ENCODE data around the gene PLEKHG3. TPM values are rescaled to one million over a fixed set of nuclear protein-coding genes. Genes with fewer than 3 reads are reported as not detected.

The PLEKHG3 gene
- total RNA-seq, 4 donors from 2014 or later: 33.3 to 73.9 (median 63.1) TPM

- peak overlapping the region in 3 of 4 donors; percentile 51 to 93 (median 91) for H3K27ac ChIP-seq
- no peaks in the 10 kb centered on the region for H3K27me3 ChIP-seq
- peaks cover 0 to 99% (median 67%) of the 10 kb centered on the region in 4 donors for H3K4me1 ChIP-seq
- WGBS, 2 donors: 37 to 48% methylated on average over 3 of the region's 3 CpGs
- peaks cover 0 to 26% (median 0%) of the 10 kb centered on the region in 3 donors for H3K36me3 ChIP-seq
- DNase-seq (ENCODE audit: low spot score in 2 of 2): no peak
- TF ChIP-seq CTCF (IDR thresholded peaks at IDR 0.05): no peak
- no peak for TF ChIP-seq POLR2A (IDR thresholded peaks at IDR 0.05)
- no peak for TF ChIP-seq EP300 (IDR thresholded peaks at IDR 0.05)
- no peak overlapping the region for H3K4me3 ChIP-seq
- H3K9me3 ChIP-seq: no peaks in the 10 kb centered on the region
Observed at GRCh38 chr14:64725261-64725815, 21.1 kb downstream of the PLEKHG3 start.

DNA sequence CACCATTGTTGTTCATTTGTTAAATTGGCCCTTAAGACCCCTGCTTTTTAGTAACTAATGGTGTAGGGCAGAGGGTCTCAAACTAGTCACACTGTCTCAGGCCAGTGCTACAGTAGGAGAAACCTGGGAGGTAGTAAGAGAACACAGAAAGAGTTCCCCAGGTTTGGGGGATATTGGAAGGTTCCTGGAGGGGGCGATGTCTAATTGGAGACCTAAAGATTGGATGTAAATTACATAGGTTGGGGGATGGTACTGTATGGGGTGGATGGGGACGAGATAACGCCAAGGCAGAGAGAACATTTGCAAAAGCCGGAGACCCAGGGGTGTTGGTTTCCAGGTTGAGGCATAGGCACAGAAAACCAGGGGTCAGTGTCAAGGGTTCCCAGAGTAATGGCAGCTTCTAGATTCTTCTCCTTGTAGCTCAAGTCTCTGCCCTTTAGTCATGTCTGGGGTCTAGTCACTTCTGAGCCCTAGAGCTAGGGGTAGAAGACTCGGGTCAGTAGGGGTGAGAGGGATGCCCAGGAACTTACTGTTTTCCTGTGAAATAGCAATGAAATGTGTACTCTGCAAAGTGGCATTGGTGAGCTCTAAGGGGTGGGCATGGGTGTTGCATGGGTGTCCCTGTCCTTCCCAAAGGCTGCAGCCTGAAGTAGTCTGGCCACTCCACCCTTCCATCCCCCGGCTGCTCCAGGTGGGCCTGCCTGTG lies 21.8 kb downstream of the PLEKHG3 start:
- H3K27me3 ChIP-seq: no peaks in the 10 kb centered on the region
- H3K4me3 ChIP-seq: no peak overlapping the region
- WGBS, 2 donors: 77 to 82% methylated on average over 6 of the region's 6 CpGs
- no peak for DNase-seq (ENCODE audit: low spot score in 2 of 2)
- peak overlapping the region in 3 of 4 donors; percentile 51 to 93 (median 91) for H3K27ac ChIP-seq
- H3K9me3 ChIP-seq: no peaks in the 10 kb centered on the region
- H3K36me3 ChIP-seq: peaks cover 0 to 33% (median 0%) of the 10 kb centered on the region in 3 donors
- H3K4me1 ChIP-seq: peaks cover 0 to 96% (median 61%) of the 10 kb centered on the region in 4 donors
- TF ChIP-seq CTCF (IDR thresholded peaks at IDR 0.05): no peak
- no peak for TF ChIP-seq EP300 (IDR thresholded peaks at IDR 0.05)
- TF ChIP-seq POLR2A (IDR thresholded peaks at IDR 0.05): no peak

GRCh38 chr14:64726585-64726890 lies 22.3 kb downstream of the PLEKHG3 start:
- peaks cover 0 to 91% (median 56%) of the 10 kb centered on the region in 4 donors for H3K4me1 ChIP-seq
- DNase-seq (ENCODE audit: low spot score in 2 of 2): no peak

GRCh38 chr14:64727551-64728071 lies 23.4 kb downstream of the PLEKHG3 start:
- 87 to 100% methylated on average over 1 to 20 of the region's 22 CpGs for WGBS, 2 donors
- Histone ChIP-seq H3K4me1 (peaks cover 0 to 80% (median 46%) of the 10 kb centered on the region in 4 donors), H3K36me3 (peaks cover 0 to 49% (median 0%) of the 10 kb centered on the region in 3 donors)

More at GRCh38 chr14:64726585-64726890, 22.3 kb downstream of the PLEKHG3 start:
- TF ChIP-seq EP300 (IDR thresholded peaks at IDR 0.05) (no peak), POLR2A (IDR thresholded peaks at IDR 0.05) (no peak), CTCF (IDR thresholded peaks at IDR 0.05) (no peak)
- H3K27me3 ChIP-seq: no peaks in the 10 kb centered on the region
- no peak overlapping the region for H3K4me3 ChIP-seq
- H3K27ac ChIP-seq: peak overlapping the region in 3 of 4 donors; percentile 51 to 93 (median 91)
- 60 to 77% methylated on average over 5 of the region's 5 CpGs for WGBS, 2 donors
- H3K9me3 ChIP-seq: no peaks in the 10 kb centered on the region
- peaks cover 0 to 38% (median 0%) of the 10 kb centered on the region in 3 donors for H3K36me3 ChIP-seq

More at GRCh38 chr14:64727551-64728071, 23.4 kb downstream of the PLEKHG3 start:
- TF ChIP-seq POLR2A (IDR thresholded peaks at IDR 0.05) (no peak), EP300 (IDR thresholded peaks at IDR 0.05) (no peak), CTCF (IDR thresholded peaks at IDR 0.05) (no peak)
- H3K27me3 ChIP-seq: no peaks in the 10 kb centered on the region
- H3K27ac ChIP-seq: peak overlapping the region in 1 of 4 donors; percentile 67
- H3K9me3 ChIP-seq: no peaks in the 10 kb centered on the region
- no peak overlapping the region for H3K4me3 ChIP-seq
- DNase-seq (ENCODE audit: low spot score in 2 of 2): no peak
